GM21825 (cell line): ENCODE results near the gene LRRK2.
"Not testable (repeated sequence)": the region's sequence is repeated elsewhere in the genome, so short reads cannot be mapped to it uniquely, and the experiment has no call there.

Experiments
- ATAC-seq: cut with Tn5 transposase; IDR thresholded peaks from one replicate; pipeline ENCODE4 v1.9.1; 2021; ENCODE audit warnings: mild to moderate bottlenecking, moderate library complexity; ENCODE audit not compliant: unreplicated experiment

LRRK2 gene

DNA sequence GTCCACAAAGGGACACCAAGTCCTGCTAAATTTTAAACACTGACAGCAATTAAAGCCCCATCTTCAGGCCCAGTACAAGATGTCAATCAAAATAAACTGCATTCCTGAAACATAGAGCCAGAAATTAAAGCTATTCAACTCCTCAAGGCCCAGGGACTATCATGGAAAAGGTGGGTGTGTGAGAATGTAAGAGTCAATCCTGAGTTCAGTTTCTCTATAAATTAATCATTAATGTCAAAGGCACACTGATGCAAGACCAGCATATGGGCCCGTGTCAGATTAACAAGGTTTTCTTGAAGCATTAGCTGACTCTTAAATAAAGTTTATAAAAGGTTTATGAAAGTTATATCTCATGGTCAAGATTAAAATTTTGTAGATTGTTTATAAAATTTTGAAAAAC is 13.6 kb upstream of the LRRK2 start:
- not testable (repeated sequence) for ATAC-seq

- ATAC-seq = no peak
These were observed 12.2 kb upstream of the LRRK2 start for GRCh38 chr12:40212566-40212965.

- no peak for ATAC-seq
These were observed 8.8 kb upstream of the LRRK2 start for GRCh38 chr12:40215982-40216381.

- no peak for ATAC-seq
These were observed 8.1 kb upstream of the LRRK2 start for GRCh38 chr12:40216516-40217288.

DNA sequence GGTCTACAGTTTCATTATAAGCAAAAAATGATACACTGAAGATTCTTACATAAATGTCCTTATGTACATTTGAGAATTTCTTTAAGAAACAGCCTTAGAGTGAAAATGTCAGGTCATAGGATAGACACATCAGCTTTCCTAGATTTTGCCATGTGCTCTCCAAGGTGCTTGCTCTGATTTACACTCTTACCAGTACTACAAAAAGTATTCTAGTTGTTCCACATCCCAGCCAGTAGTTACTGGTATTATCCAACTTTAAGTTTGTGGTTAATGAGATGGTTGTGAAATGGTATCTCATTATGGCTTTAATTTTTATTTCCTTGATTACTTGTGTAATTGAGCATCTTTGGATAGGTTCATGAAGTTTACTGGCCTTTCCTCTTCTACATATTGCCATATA is 5.0 kb upstream of the LRRK2 start:
- ATAC-seq = no peak

DNA sequence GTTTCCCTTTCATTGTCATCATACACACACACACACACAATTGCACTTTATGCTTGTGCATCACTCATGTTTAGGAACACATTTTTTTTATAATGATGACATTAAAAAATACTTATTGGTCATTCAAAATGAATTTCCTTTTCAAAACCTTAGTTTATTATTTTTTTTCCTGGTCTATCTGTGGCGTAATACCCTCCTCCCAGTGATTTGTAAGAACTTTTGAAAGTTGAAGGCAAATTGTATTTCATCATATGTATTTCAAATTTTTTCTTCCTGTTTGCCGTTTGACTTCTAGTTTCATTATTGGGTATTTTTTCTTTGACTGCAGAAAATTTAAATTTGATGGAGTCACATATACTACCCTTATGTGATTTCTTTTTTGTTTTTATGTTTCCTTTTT is 2.5 kb upstream of the LRRK2 start:
- ATAC-seq = no peak

DNA sequence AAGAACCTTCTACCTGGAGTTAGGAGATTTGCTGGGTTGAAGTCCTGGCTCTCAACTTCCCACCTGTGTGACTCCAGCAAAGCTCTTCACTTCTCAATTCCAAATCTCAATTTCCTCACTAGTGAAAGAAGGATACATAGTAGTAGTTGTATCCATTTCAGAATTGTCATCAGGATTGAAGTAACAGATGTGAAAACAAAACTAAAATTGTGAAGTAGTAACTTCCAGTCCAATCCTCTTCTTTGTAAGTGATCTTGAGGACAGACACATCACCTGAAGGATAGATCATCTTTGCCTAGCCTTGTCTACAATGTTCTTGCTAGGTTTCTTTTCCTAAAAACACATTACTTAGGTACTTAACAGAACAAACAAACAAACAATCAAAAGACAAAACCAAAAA is 1.2 kb upstream of the LRRK2 start:
- no peak for ATAC-seq

DNA sequence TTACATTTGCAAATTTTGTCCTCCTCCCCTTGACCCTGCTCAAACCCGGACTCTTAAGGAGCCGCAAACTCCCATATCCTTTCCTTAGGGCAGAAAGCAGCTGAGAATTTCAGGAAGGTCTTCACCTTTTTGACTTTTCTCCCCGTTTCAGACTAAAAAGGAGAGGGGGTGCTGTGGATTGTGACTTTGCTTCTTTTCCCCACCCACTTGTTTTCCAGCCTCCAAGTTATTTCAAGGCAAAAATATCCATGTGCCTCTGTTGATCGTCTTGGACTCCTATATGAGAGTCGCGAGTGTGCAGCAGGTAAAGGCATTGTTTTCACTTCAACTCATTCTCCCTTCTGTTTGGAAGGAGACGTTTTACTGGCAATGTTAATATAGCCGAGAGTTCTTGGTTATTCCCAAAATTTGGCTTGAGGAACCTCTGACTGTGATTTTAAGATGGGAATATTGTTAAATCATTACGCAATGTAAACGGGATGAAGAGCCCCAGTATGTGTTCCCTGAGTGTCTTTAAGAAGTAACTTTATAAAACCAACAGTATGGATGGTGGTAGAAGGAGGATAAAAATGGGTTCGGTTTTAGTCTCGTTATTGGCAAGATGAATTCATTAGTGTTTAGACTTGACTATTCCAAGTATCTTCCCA is 663 bp downstream of the LRRK2 start:
- ATAC-seq = no peak

GRCh38 chr12:40225984-40226602 is 1.3 kb downstream of the LRRK2 start:
- peak; percentile 74 for ATAC-seq

GRCh38 chr12:40226705-40227104 is 1.9 kb downstream of the LRRK2 start:
- peak; percentile 31 for ATAC-seq

DNA sequence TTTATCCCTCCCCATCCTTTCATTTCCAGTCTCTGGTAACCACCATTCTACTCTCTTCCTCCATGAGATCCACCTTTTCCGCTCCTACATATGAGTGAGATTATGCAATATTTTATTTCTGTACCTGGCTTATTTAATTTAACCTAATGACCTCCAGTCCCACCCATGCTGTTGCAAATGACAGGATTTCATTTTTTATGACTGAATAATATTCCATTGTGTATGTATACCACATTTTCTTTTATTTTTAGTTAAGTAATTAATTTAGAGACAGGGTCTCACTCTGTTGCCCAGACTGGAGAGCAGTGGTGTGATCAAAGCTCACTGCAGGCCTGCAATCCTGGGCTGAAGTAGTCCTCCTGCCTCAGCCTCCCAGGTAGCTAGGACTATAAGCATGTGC is 2.6 kb downstream of the LRRK2 start:
- no peak for ATAC-seq

GRCh38 chr12:40228727-40229126 is 3.9 kb downstream of the LRRK2 start:
- no peak for ATAC-seq

DNA sequence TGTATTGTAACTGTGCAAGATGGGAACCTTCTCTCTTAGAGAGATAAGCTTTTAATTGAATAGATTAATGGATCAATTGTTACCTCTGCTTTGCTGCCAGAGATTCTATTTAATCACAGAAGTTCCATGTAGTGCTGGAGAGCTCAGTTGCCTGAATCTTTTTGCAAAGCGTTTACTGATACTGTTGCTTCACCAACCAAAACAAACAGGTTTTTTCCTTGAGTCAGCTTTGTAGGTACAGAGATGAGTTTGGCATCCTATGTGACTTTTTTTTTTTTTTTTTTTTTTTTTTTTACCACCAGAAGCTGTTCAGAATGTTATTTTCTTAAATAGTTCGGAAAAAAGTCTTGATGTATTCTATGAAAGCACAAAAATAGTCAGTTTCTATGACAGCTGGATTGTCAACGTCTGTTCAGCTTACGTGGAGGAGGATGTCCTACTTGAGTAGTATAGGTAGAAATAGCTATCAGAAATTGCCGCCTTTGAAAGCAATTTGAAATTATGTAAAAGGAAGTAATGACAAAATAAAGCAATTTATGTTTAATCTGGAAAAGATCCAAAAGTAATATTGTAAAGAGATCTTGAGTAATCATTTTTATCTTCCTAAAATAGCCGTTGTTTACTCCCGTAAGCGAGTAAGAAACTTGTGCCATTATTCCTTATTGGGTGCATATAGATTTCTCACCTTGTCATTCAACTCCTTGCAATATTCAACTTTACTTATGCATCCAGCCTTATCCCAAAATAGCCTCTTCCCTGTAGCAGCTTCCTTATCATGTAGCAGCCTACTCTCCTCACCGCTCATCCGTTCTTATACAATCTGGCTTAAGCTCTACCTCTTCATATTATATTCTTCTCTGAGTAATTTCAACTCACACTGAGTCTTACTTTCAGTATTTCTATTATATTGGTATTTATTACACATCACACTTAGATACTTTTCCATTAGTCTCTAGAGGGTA is 5.2 kb downstream of the LRRK2 start:
- ATAC-seq = no peak

GRCh38 chr12:40232602-40233001 is 7.8 kb downstream of the LRRK2 start:
- ATAC-seq = peak; percentile 46

- ATAC-seq = no peak
These were observed 9.1 kb downstream of the LRRK2 start for GRCh38 chr12:40233741-40234367.

DNA sequence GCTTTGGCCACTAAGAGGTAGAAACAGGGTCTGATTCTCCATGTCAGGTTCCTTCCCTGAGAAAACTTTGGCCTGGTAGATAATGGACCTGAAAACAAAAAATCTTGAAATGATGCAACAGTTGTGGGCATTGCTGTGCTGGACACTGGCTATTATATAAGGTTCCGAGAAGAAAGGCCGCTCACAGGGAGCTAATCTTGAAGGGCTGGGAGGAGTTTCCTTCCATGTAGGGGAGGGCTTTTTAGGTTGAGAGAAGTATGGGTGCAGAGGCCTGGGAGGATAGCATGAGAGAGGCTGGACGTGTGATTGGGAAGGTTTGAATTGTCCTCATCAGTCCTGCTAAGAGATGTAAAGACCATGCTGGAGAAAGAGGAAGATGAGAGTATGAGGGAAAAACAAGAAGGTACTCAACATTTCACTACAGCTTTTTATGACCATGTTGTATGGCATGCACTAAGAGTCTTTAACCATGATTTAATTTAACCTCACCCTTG is 11.6 kb downstream of the LRRK2 start:
- ATAC-seq = no peak

DNA sequence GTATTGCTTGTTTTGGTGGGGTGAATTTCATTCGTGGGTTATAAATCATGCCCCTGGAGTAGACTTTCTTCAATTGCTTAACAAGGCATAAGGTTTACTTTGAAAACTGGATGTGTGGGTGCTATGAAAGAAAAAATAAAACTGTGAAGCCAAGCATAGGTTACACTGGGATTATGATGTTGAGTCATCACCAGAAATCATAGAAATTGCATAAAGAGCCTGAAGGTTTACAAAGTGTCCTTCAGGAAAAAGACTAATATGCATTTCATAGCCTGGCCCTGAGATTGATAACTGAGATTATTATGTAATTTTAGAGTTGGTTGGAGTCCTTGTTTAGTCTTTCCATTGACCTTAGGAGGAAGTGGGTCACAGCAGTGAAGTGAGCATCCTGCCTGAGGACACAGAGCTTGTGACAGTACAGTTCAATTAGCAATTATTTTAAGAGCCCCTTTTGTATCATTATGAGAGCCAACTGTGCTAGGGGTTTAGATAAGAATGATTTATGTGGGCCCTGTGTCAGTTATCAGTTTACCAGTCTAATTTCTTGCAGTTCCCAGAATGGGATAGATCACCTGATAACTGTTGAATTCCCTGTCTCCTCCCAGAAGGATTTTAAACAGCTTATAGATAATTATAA is 13.6 kb downstream of the LRRK2 start:
- ATAC-seq = no peak

DNA sequence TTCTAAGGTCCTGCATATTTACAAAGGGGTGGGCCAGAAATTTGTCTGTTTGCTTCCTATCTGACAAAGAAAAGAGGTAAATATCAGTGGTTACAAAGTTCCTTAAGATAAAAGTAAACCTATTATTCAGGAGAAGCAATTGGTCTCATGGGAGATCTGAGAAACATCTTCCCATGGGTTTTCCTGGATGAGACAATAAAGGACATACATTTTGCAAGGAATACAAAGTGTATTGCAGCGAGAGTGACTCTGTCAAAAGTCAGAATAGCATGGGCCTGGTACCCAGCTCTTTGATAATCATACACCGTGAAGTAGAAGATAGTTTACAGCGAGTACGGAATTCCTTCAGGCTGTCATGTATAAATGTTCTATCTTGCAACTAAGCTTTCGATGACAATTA is 14.2 kb downstream of the LRRK2 start:
- no peak for ATAC-seq

DNA sequence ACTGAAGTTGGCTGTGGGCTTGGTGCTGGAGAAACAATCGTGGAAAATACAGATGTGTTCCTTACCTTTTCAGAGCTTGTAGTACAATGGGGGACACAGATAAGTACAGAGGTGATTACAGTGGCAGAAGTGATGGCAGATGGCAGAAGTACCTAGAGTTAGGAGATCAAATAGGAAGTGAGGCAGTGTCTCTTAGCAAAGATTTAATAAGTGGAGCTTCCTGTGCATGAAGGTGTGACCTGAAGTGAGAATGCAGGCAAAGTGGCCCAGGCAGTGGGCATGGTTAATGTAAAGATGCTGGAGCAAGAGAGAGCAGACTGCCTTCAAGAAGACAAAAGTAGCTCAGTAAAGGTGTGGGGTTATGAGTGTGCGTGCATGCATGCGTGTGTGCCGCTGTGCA is 16.0 kb downstream of the LRRK2 start:
- no peak for ATAC-seq

- ATAC-seq = no peak
These were observed 16.9 kb downstream of the LRRK2 start for GRCh38 chr12:40241741-40242140.
